ENCODE results near the gene LPP. TPM values are rescaled to one million over a fixed set of nuclear protein-coding genes. Genes with fewer than 3 reads are reported as not detected.

LPP gene
- total and polyA plus RNA-seq, 5 donors = 14.5 to 205 (median 159) TPM

- DNase-seq = no peak
- whole genome bisulfite sequencing = 89% methylated on average over 5 of the region's 5 CpGs
- H3K9me3 ChIP-seq (ENCODE audit: control insufficient read depth, low read length) = no peaks in the 10 kb centered on the region
- peaks cover 4% of the 10 kb centered on the region for H3K4me1 ChIP-seq (ENCODE audit: control insufficient read depth, insufficient read depth, low read length)
- no peaks in the 10 kb centered on the region for H3K27me3 ChIP-seq (ENCODE audit: control insufficient read depth, insufficient read depth)
- no peak overlapping the region for H3K27ac ChIP-seq (ENCODE audit: low read length)
- intact Hi-C loops (cut with DNase I) = no loop called here
- no peak overlapping the region for H3K4me3 ChIP-seq (ENCODE audit: low read length)
- ATAC-seq = no peak
Observed at GRCh38 chr3:188253123-188253793, 99.3 kb downstream of the LPP start.

- Histone ChIP-seq H3K27ac (ENCODE audit: low read length) (no peak overlapping the region), H3K4me3 (ENCODE audit: low read length) (no peak overlapping the region), H3K4me1 (ENCODE audit: control insufficient read depth, insufficient read depth, low read length) (peaks cover 4% of the 10 kb centered on the region), H3K9me3 (ENCODE audit: control insufficient read depth, low read length) (no peaks in the 10 kb centered on the region), H3K27me3 (ENCODE audit: control insufficient read depth, insufficient read depth) (no peaks in the 10 kb centered on the region)
- intact Hi-C loops (cut with DNase I) = no loop called here
- over 99% methylated on average over 2 of the region's 2 CpGs for WGBS
- ATAC-seq = no peak
- DNase-seq = no peak
Observed at GRCh38 chr3:188253800-188254452, 100.0 kb downstream of the LPP start.

- H3K27ac ChIP-seq (ENCODE audit: low read length) = no peak overlapping the region
- H3K4me3 ChIP-seq (ENCODE audit: low read length) = no peak overlapping the region
- ATAC-seq (no peak), DNase-seq (no peak)
- no peaks in the 10 kb centered on the region for H3K9me3 ChIP-seq (ENCODE audit: control insufficient read depth, low read length)
- no peaks in the 10 kb centered on the region for H3K27me3 ChIP-seq (ENCODE audit: control insufficient read depth, insufficient read depth)
- intact Hi-C loops (cut with DNase I) = no loop called here
- peaks cover 6% of the 10 kb centered on the region for H3K4me1 ChIP-seq (ENCODE audit: control insufficient read depth, insufficient read depth, low read length)
- 78% methylated on average over 5 of the region's 5 CpGs for WGBS
Observed at GRCh38 chr3:188254520-188255070, 100.6 kb downstream of the LPP start.

GRCh38 chr3:188255190-188255589 is 101.2 kb downstream of the LPP start:
- no peaks in the 10 kb centered on the region for H3K27me3 ChIP-seq (ENCODE audit: control insufficient read depth, insufficient read depth)
- no peak overlapping the region for H3K4me3 ChIP-seq (ENCODE audit: low read length)
- no peak for DNase-seq
- ATAC-seq = no peak
- 93% methylated on average over 2 of the region's 2 CpGs for WGBS
- intact Hi-C loops (cut with DNase I) = no loop called here
- peaks cover 6% of the 10 kb centered on the region for H3K4me1 ChIP-seq (ENCODE audit: control insufficient read depth, insufficient read depth, low read length)
- no peaks in the 10 kb centered on the region for H3K9me3 ChIP-seq (ENCODE audit: control insufficient read depth, low read length)
- H3K27ac ChIP-seq (ENCODE audit: low read length) = no peak overlapping the region

GRCh38 chr3:188256758-188257157 is 102.8 kb downstream of the LPP start:
- no peak for ATAC-seq
- no peak overlapping the region for H3K4me3 ChIP-seq (ENCODE audit: low read length)
- H3K9me3 ChIP-seq (ENCODE audit: control insufficient read depth, low read length) = no peaks in the 10 kb centered on the region
- DNase-seq = no peak
- H3K4me1 ChIP-seq (ENCODE audit: control insufficient read depth, insufficient read depth, low read length) = peaks cover 10% of the 10 kb centered on the region
- peak overlapping the region; percentile 8 for H3K27ac ChIP-seq (ENCODE audit: low read length)
- WGBS = 63% methylated on average over 3 of the region's 3 CpGs
- intact Hi-C loops (cut with DNase I) = no loop called here
- no peaks in the 10 kb centered on the region for H3K27me3 ChIP-seq (ENCODE audit: control insufficient read depth, insufficient read depth)

- ATAC-seq = no peak
- DNase-seq = no peak
- 41% methylated on average over 3 of the region's 3 CpGs for WGBS
- H3K27ac ChIP-seq (ENCODE audit: low read length) = peak overlapping the region; percentile 76
- H3K27me3 ChIP-seq (ENCODE audit: control insufficient read depth, insufficient read depth) = no peaks in the 10 kb centered on the region
- H3K4me1 ChIP-seq (ENCODE audit: control insufficient read depth, insufficient read depth, low read length) = peaks cover 10% of the 10 kb centered on the region
- intact Hi-C loops (cut with DNase I) = no loop called here
- H3K9me3 ChIP-seq (ENCODE audit: control insufficient read depth, low read length) = no peaks in the 10 kb centered on the region
- no peak overlapping the region for H3K4me3 ChIP-seq (ENCODE audit: low read length)
Observed at GRCh38 chr3:188257384-188258026, 103.5 kb downstream of the LPP start.

- intact Hi-C loops (cut with DNase I) = no loop called here
- no peak for ATAC-seq
- Histone ChIP-seq H3K9me3 (ENCODE audit: control insufficient read depth, low read length) (no peaks in the 10 kb centered on the region), H3K27ac (ENCODE audit: low read length) (peak overlapping the region; percentile 83), H3K4me1 (ENCODE audit: control insufficient read depth, insufficient read depth, low read length) (peaks cover 16% of the 10 kb centered on the region), H3K4me3 (ENCODE audit: low read length) (no peak overlapping the region), H3K27me3 (ENCODE audit: control insufficient read depth, insufficient read depth) (no peaks in the 10 kb centered on the region)
- DNase-seq = no peak
- WGBS = 72% methylated on average over 2 of the region's 2 CpGs
Observed at GRCh38 chr3:188259191-188259590, 105.2 kb downstream of the LPP start.

- intact Hi-C loops (cut with DNase I) = no loop called here
- H3K9me3 ChIP-seq (ENCODE audit: control insufficient read depth, low read length) = no peaks in the 10 kb centered on the region
- WGBS = 58% methylated on average over 2 of the region's 2 CpGs
- H3K4me1 ChIP-seq (ENCODE audit: control insufficient read depth, insufficient read depth, low read length) = peaks cover 16% of the 10 kb centered on the region
- ATAC-seq (peak in 1 of 2 donors; percentile 12), DNase-seq (no peak)
- no peak overlapping the region for H3K4me3 ChIP-seq (ENCODE audit: low read length)
- H3K27me3 ChIP-seq (ENCODE audit: control insufficient read depth, insufficient read depth) = no peaks in the 10 kb centered on the region
- no peak overlapping the region for H3K27ac ChIP-seq (ENCODE audit: low read length)
Observed at GRCh38 chr3:188259596-188259995, 105.6 kb downstream of the LPP start.

GRCh38 chr3:188261011-188261410 is 107.1 kb downstream of the LPP start:
- Histone ChIP-seq H3K4me3 (ENCODE audit: low read length) (no peak overlapping the region), H3K27me3 (ENCODE audit: control insufficient read depth, insufficient read depth) (no peaks in the 10 kb centered on the region), H3K9me3 (ENCODE audit: control insufficient read depth, low read length) (no peaks in the 10 kb centered on the region), H3K27ac (ENCODE audit: low read length) (peak overlapping the region; percentile 23), H3K4me1 (ENCODE audit: control insufficient read depth, insufficient read depth, low read length) (peaks cover 21% of the 10 kb centered on the region)
- intact Hi-C loops (cut with DNase I) = loop anchor here in 1 of 4 donors (10.0 kb wide), 2 partner anchors 106 to 516 kb away; partner anchors contain the start of genes BCL6 and LPP
- DNase-seq (no peak), ATAC-seq (no peak)
- WGBS = 81% methylated on average over 4 of the region's 4 CpGs

GRCh38 chr3:188262488-188262887 is 108.5 kb downstream of the LPP start:
- ATAC-seq = no peak
- intact Hi-C loops (cut with DNase I) = loop anchor here in 1 of 4 donors (10.0 kb wide), 2 partner anchors 108 to 518 kb away; partner anchors contain the start of genes BCL6 and LPP
- Histone ChIP-seq H3K4me3 (ENCODE audit: low read length) (no peak overlapping the region), H3K9me3 (ENCODE audit: control insufficient read depth, low read length) (no peaks in the 10 kb centered on the region), H3K27ac (ENCODE audit: low read length) (peak overlapping the region; percentile 93), H3K4me1 (ENCODE audit: control insufficient read depth, insufficient read depth, low read length) (peaks cover 24% of the 10 kb centered on the region), H3K27me3 (ENCODE audit: control insufficient read depth, insufficient read depth) (no peaks in the 10 kb centered on the region)
- no peak for DNase-seq
- WGBS = 61% methylated on average over 5 of the region's 5 CpGs
